ENCODE data around the gene SHOC1.

GRCh38 chr9:111815285-111816070, 20.7 kb upstream of the SHOC1 start:
- TF ChIP-seq CTCF (IDR thresholded peaks at IDR 0.05) = no peak
- no peak for TF ChIP-seq POLR2A (IDR thresholded peaks at IDR 0.05)
